ENCODE data around the gene TCEA2. TPM values are rescaled to one million over a fixed set of nuclear protein-coding genes. Genes with fewer than 3 reads are reported as not detected.

The TCEA2 gene
- total RNA-seq, 1 donor from 2014 or later: 21.8 TPM

GRCh38 chr20:64049060-64049877, 13.7 kb upstream of the TCEA2 start, which contains the start of gene SOX18:
Gene SOX18 (minus strand): TSS chr20:64049639. CDS start chr20:64049516, 123 bp downstream.
- DNase-seq (ENCODE audit: low read depth): no peak

- no peak for DNase-seq (ENCODE audit: low read depth)
Measured at GRCh38 chr20:64049878-64050260, 13.1 kb upstream of the TCEA2 start.

GRCh38 chr20:64050261-64051032, 12.6 kb upstream of the TCEA2 start:
- no peak for DNase-seq (ENCODE audit: low read depth)

GRCh38 chr20:64051033-64051452, 12.0 kb upstream of the TCEA2 start:
- DNase-seq (ENCODE audit: low read depth): no peak

- no peak for DNase-seq (ENCODE audit: low read depth)
Measured at GRCh38 chr20:64051561-64052325, 11.3 kb upstream of the TCEA2 start.

GRCh38 chr20:64052326-64052722, 10.7 kb upstream of the TCEA2 start:
- no peak for DNase-seq (ENCODE audit: low read depth)

GRCh38 chr20:64052987-64053840, 9.8 kb upstream of the TCEA2 start:
- DNase-seq (ENCODE audit: low read depth): no peak

- DNase-seq (ENCODE audit: low read depth): no peak
Measured at GRCh38 chr20:64053841-64054661, 8.9 kb upstream of the TCEA2 start.

GRCh38 chr20:64055396-64055892, 7.6 kb upstream of the TCEA2 start:
- DNase-seq (ENCODE audit: low read depth): no peak

- DNase-seq (ENCODE audit: low read depth): peak; percentile 51
Measured at GRCh38 chr20:64055893-64056638, 6.9 kb upstream of the TCEA2 start.

- DNase-seq (ENCODE audit: low read depth): no peak
Measured at GRCh38 chr20:64056639-64056888, 6.4 kb upstream of the TCEA2 start.

- no peak for DNase-seq (ENCODE audit: low read depth)
Measured at GRCh38 chr20:64056889-64057627, 5.9 kb upstream of the TCEA2 start.

- peak; percentile 25 for DNase-seq (ENCODE audit: low read depth)
Measured at GRCh38 chr20:64057628-64058498, 5.1 kb upstream of the TCEA2 start.

- no peak for DNase-seq (ENCODE audit: low read depth)
Measured at GRCh38 chr20:64058536-64058935, 4.5 kb upstream of the TCEA2 start.

GRCh38 chr20:64062276-64062595, 762 bp upstream of the TCEA2 start:
- DNase-seq (ENCODE audit: low read depth): no peak

- DNase-seq (ENCODE audit: low read depth): no peak
Measured at GRCh38 chr20:64063389-64064144, 569 bp downstream of the TCEA2 start.

GRCh38 chr20:64064145-64064698, 1.2 kb downstream of the TCEA2 start:
- peak; percentile 44 for DNase-seq (ENCODE audit: low read depth)

Measured in renal cortical epithelial cell (primary cell).